K562 (cell line): ENCODE data around the gene NKAIN4. TPM values are rescaled to one million over a fixed set of nuclear protein-coding genes. Genes with fewer than 3 reads are reported as not detected.

Experiments
- ARID2 ChIP-seq: fragments of 450-650 bp; IDR thresholded peaks from 2 replicates; pipeline ENCODE4 v1.6.1; 2017; ENCODE audit warnings: antibody characterized with exemption, mild to moderate bottlenecking
- CC2D1A ChIP-seq: fragments of 450-650 bp; IDR thresholded peaks from 2 replicates; pipeline ENCODE4 v1.6.1; 2017; ENCODE audit warnings: mild to moderate bottlenecking
- ESRRA ChIP-seq: fragments of 450-650 bp; IDR thresholded peaks from 2 replicates; pipeline ENCODE4 v1.6.1; 2014; ENCODE audit warnings: low read depth, mild to moderate bottlenecking, moderate library complexity, borderline replicate concordance
- KDM1A ChIP-seq, 2 experiments: fragments of 450-650 bp; IDR thresholded peaks; 2 replicates each; pipeline ENCODE4 v1.6.1; 2016; ENCODE audit warnings: mild to moderate bottlenecking in 2 of 2
- KDM2B ChIP-seq: fragments of 250-450 bp; sonication (Bioruptor Pico); IDR thresholded peaks from 2 replicates; pipeline ENCODE4 v1.8.0; 2021; ENCODE audit warnings: mild to moderate bottlenecking, moderate library complexity
- PHF20 ChIP-seq: fragments of 450-650 bp; IDR thresholded peaks from 2 replicates; pipeline ENCODE4 v1.6.1; 2018; ENCODE audit not compliant: partially characterized antibody
- RAD21 ChIP-seq, 2 experiments: fragments of 250-450 bp in 1 of 2; fragments of 450-650 bp in 1 of 2; sonication (Bioruptor Pico) in 1 of 2; formaldehyde crosslinking in 1 of 2; IDR thresholded peaks in 1 of 2; conservative IDR thresholded peaks in 1 of 2; 2 replicates each; pipeline versions ENCODE4 v1.4.0 to v1.8.0; 2020 to 2022; ENCODE audit warnings: mild to moderate bottlenecking in 2 of 2, moderate library complexity in 1 of 2
- ZBTB1 ChIP-seq: sonication (generic); formaldehyde crosslinking; IDR thresholded peaks from 2 replicates; pipeline ENCODE4 v1.8.1; 2023; ENCODE audit warnings: missing genetic modification reagents, low read depth, mild to moderate bottlenecking, borderline replicate concordance
- ZBTB17 ChIP-seq: fragments of 450-650 bp; formaldehyde crosslinking; IDR thresholded peaks from 2 replicates; pipeline ENCODE4 v1.4.0; 2020; ENCODE audit warnings: mild to moderate bottlenecking
- ZNF407 ChIP-seq: fragments of 450-650 bp; IDR thresholded peaks from 2 replicates; pipeline ENCODE4 v1.6.1; 2016; ENCODE audit warnings: low read depth
- ZNF583 ChIP-seq: fragments of 250-450 bp; sonication (Bioruptor Pico); IDR thresholded peaks from 2 replicates; pipeline ENCODE4 v1.4.0; 2020
- polyA plus RNA-seq, 8 experiments: library from polyadenylated mRNA; depleted of rRNA in 4 of 8; stranded (reverse) in 5 of 8; unstranded in 3 of 8; fragments of >200 nt; fragmentation: Nextera tagmentation in 2 of 8; fragmentation: Illumina TruSeq in 1 of 8; extraction: Ambion mirVana in 2 of 8; extraction: Trizol in 1 of 8; gene quantifications; 2 replicates each; pipeline versions ENCODE4 v1.2.1 to v1.2.3, GENCODE V29; 2011 to 2014; ENCODE audit warnings: inconsistent platforms in 1 of 8, missing spikeins in 1 of 8
- total RNA-seq, 7 experiments: library from RNA; depleted of rRNA in 6 of 7; stranded (reverse); fragments of >200 nt in 6 of 7; fragmentation: Illumina TruSeq in 2 of 7; extraction: Trizol in 2 of 7; gene quantifications; 2 replicates each; pipeline versions ENCODE4 v1.2.1 to v1.2.3, GENCODE V29; 2011 to 2021; ENCODE audit warnings: low replicate concordance in 1 of 7
- TF ChIP-seq, protein P1 (sequence below), 2 experiments: fragments of 450-650 bp; formaldehyde crosslinking in 1 of 2; IDR thresholded peaks; 2 replicates each; pipeline versions ENCODE4 v1.4.0 to v1.6.1; 2014 to 2020; ENCODE audit warnings: mild to moderate bottlenecking in 2 of 2, borderline replicate concordance in 1 of 2, low read depth in 1 of 2

The NKAIN4 gene
- total and polyA plus RNA-seq, 9 of the 15 experiments (the other 6 are each of a cell fraction or from before 2014, with no cell fraction given): not detected

DNA sequence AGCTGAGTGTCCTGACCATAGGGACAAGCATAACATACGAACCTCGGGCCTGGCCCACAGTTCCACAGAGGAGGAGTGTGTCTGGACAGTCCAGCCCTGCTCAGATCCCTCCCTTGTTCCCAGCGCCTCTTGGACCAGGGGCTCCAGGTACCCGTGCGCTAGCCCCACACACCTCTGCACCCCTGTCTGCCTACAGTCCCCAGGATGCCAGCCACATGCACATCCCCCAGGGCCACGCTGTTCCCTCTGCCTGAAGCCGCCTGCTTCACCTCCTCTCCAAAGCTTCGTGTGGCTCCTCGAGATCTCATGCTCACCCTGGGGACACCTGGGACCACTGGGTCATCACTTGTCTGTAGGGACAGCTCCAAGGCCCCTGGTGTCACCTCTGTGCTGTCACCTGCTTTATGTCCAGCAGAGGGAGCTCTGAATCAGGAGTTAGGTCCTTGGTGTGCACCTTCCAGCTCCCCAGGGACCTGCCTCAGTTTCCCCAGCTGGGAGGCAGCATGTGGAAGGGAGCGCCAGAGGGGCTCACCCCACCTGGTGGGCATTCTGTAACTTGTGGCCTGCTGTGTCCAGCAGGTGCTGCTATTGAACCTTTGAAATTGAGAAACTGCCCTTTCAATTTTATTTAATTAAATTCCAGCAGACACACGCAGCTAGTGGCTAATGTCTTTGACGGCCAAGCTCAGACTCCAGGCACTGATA lies 31.0 kb downstream of the NKAIN4 start (continued):
- TF ChIP-seq ZNF407: no peak
- no peak for TF ChIP-seq ZNF583 (CRISPR knock-in tag)
- peak; percentile 55; the same call in 1 of the 2 replicates for TF ChIP-seq CC2D1A
- no peak for TF ChIP-seq ZBTB17 (CRISPR knock-in tag)
- TF ChIP-seq KDM1A (IDR thresholded peaks at IDR 0.05): no peak
- no peak for TF ChIP-seq ZBTB1 (CRISPR knock-in tag)
- no peak for TF ChIP-seq PHF20
- 0 out of 2 replicates have a peak, but pooled peaks have one; percentile 11 for TF ChIP-seq ARID2
- peak; percentile 40 to 86 for TF ChIP-seq RAD21 (CRISPR knock-in tag; conservative IDR thresholded peaks at IDR 0.05 in 1 of 2, IDR thresholded peaks at IDR 0.05 in 1 of 2)
- TF ChIP-seq KDM2B: no peak
- no peak for TF ChIP-seq ESRRA
- TF ChIP-seq, protein P1, sequence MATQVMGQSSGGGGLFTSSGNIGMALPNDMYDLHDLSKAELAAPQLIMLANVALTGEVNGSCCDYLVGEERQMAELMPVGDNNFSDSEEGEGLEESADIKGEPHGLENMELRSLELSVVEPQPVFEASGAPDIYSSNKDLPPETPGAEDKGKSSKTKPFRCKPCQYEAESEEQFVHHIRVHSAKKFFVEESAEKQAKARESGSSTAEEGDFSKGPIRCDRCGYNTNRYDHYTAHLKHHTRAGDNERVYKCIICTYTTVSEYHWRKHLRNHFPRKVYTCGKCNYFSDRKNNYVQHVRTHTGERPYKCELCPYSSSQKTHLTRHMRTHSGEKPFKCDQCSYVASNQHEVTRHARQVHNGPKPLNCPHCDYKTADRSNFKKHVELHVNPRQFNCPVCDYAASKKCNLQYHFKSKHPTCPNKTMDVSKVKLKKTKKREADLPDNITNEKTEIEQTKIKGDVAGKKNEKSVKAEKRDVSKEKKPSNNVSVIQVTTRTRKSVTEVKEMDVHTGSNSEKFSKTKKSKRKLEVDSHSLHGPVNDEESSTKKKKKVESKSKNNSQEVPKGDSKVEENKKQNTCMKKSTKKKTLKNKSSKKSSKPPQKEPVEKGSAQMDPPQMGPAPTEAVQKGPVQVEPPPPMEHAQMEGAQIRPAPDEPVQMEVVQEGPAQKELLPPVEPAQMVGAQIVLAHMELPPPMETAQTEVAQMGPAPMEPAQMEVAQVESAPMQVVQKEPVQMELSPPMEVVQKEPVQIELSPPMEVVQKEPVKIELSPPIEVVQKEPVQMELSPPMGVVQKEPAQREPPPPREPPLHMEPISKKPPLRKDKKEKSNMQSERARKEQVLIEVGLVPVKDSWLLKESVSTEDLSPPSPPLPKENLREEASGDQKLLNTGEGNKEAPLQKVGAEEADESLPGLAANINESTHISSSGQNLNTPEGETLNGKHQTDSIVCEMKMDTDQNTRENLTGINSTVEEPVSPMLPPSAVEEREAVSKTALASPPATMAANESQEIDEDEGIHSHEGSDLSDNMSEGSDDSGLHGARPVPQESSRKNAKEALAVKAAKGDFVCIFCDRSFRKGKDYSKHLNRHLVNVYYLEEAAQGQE (IDR thresholded peaks at IDR 0.05; ENCODE audit: borderline replicate concordance): peak; percentile 75
- TF ChIP-seq, protein P1 (CRISPR knock-in tag; IDR thresholded peaks at IDR 0.05; ENCODE audit: low read depth): no peak
